WTC11 (cell line): ENCODE measurements around the gene DNM1.

ENCODE experiments used
- CREB1 ChIP-seq: sonication (generic); formaldehyde crosslinking; IDR thresholded peaks from 2 replicates; pipeline ENCODE4 v1.8.0; 2023; ENCODE audit warnings: mild to moderate bottlenecking, missing genetic modification reagents
- NR2C2 ChIP-seq: sonication (generic); formaldehyde crosslinking; IDR thresholded peaks from 2 replicates; pipeline ENCODE4 v1.8.0; 2022; ENCODE audit warnings: mild to moderate bottlenecking, missing genetic modification reagents
- TF ChIP-seq, protein P1 (sequence below): fragments of 200-600 bp; IDR thresholded peaks from 2 replicates; pipeline ENCODE4 v1.8.0; 2022; ENCODE audit warnings: antibody characterized with exemption
- TF ChIP-seq, protein P2 (sequence below): sonication (generic); formaldehyde crosslinking; IDR thresholded peaks from 2 replicates; pipeline ENCODE4 v1.8.1; 2023; ENCODE audit warnings: mild to moderate bottlenecking, missing genetic modification reagents, moderate library complexity
- TF ChIP-seq, protein P3 (sequence below): sonication (generic); formaldehyde crosslinking; IDR thresholded peaks from 2 replicates; pipeline ENCODE4 v1.8.1; 2023; ENCODE audit warnings: mild to moderate bottlenecking, missing genetic modification reagents, moderate library complexity

DNA sequence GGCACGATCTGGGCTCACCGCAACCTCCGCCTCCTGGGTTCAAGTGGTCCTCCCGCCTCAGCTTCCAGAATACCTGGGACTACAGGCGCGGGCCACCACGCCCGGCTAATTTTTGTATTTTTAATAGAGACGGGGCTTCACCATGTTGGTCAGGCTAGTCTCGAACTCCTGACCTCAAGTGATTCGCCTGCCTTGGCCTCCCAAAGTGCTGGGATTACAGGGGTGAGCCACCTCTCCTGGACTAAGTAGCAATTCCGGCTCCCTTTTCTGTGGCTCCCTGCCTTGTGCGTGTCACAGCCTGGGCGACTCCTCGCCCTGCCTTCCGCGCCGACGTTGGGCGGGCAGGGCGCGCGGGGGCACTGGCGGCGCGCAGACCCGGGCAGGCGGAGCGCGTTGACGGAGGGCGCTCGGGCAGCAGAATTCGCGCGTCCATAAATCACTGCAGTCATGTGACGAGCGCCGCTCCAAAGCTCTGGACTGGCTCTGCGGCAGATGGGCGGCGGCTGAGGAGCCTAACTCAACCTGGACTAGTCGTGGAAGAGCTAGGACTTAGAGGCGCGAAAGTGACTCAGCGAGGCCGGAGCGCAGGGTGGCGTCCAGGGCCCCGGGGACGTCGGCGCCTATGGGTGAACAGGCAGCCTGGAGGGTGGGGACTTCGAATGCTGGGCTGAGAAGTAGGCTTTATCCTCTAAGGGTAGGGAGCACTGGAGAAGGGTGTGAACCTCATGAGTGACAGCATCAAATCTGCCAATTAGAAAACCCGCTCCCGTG, 10.4 kb upstream of the DNM1 start:
- TF ChIP-seq, protein P1, sequence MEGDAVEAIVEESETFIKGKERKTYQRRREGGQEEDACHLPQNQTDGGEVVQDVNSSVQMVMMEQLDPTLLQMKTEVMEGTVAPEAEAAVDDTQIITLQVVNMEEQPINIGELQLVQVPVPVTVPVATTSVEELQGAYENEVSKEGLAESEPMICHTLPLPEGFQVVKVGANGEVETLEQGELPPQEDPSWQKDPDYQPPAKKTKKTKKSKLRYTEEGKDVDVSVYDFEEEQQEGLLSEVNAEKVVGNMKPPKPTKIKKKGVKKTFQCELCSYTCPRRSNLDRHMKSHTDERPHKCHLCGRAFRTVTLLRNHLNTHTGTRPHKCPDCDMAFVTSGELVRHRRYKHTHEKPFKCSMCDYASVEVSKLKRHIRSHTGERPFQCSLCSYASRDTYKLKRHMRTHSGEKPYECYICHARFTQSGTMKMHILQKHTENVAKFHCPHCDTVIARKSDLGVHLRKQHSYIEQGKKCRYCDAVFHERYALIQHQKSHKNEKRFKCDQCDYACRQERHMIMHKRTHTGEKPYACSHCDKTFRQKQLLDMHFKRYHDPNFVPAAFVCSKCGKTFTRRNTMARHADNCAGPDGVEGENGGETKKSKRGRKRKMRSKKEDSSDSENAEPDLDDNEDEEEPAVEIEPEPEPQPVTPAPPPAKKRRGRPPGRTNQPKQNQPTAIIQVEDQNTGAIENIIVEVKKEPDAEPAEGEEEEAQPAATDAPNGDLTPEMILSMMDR, result no peak
- TF ChIP-seq CREB1 (CRISPR knock-in tag) (no peak), NR2C2 (CRISPR knock-in tag) (no peak)
- TF ChIP-seq, protein P2, sequence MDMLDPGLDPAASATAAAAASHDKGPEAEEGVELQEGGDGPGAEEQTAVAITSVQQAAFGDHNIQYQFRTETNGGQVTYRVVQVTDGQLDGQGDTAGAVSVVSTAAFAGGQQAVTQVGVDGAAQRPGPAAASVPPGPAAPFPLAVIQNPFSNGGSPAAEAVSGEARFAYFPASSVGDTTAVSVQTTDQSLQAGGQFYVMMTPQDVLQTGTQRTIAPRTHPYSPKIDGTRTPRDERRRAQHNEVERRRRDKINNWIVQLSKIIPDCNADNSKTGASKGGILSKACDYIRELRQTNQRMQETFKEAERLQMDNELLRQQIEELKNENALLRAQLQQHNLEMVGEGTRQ (CRISPR knock-in tag), result no peak
- TF ChIP-seq, protein P3, sequence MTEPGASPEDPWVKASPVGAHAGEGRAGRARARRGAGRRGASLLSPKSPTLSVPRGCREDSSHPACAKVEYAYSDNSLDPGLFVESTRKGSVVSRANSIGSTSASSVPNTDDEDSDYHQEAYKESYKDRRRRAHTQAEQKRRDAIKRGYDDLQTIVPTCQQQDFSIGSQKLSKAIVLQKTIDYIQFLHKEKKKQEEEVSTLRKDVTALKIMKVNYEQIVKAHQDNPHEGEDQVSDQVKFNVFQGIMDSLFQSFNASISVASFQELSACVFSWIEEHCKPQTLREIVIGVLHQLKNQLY (CRISPR knock-in tag), result no peak
